BJ (cell line): ENCODE measurements around the gene DRGX. TPM values are rescaled to one million over a fixed set of nuclear protein-coding genes. Genes with fewer than 3 reads are reported as not detected.
A peak's percentile ranks its signal among the peaks of the same experiment; 100 is the strongest.

ENCODE experiments used
- CTCF ChIA-PET: fragments of 350-600 bp; formaldehyde crosslinking; extraction: SDS; loops from one replicate; lab custom pipeline; 2021; ENCODE audit warnings: antibody characterized with exemption, inconsistent platforms; lab: Yijun Ruan, JAX
- POLR2A ChIA-PET: fragments of 300-600 bp; sonication (Branson Sonifier 250); formaldehyde crosslinking; extraction: SDS; loops from one replicate; lab custom pipeline; 2021; ENCODE audit warnings: antibody characterized with exemption; lab: Charles Lee
- DNase-seq: peaks from one replicate; pipeline ENCODE4 v3.0.0-alpha.2; 2011; ENCODE audit warnings: low read depth
- H3K27me3 ChIP-seq: 2 replicates; pipeline ENCODE4 v1.6.0; 2011; ENCODE audit warnings: low read length; ENCODE audit not compliant: control insufficient read depth, insufficient read depth
- H3K36me3 ChIP-seq: 2 replicates; pipeline ENCODE4 v1.5.1; 2011; ENCODE audit warnings: low read length; ENCODE audit not compliant: control insufficient read depth, insufficient read depth
- H3K4me3 ChIP-seq: 2 replicates; pipeline ENCODE4 v1.5.1; 2011; ENCODE audit warnings: low read depth, mild to moderate bottlenecking, control low read depth, low read length
- CTCF ChIP-seq: IDR thresholded peaks from 2 replicates; pipeline ENCODE4 v1.5.1; 2011; ENCODE audit warnings: low read depth, mild to moderate bottlenecking, control low read depth, inconsistent platforms, low read length, moderate library complexity; ENCODE audit not compliant: insufficient read depth
- polyA plus RNA-seq: library from polyadenylated mRNA; depleted of rRNA; stranded (reverse); fragments of >200 nt; gene quantifications from 2 replicates; pipeline ENCODE4 v1.2.3, GENCODE V29; 2011

The DRGX gene
- polyA plus RNA-seq, 1 experiment, result 0.06 TPM

GRCh38 chr10:49408519-49409306, 12.8 kb upstream of the DRGX start:
- ChIA-PET POLR2A (no interaction called here), CTCF (interaction anchor here (0.8 to 5.5 kb wide), 14 partner anchors 8 to 428 kb away, joined by 3 to 85 read pairs (median 4); no protein-coding TSS in a partner anchor)
- DNase-seq, result no peak
- Histone ChIP-seq H3K36me3 (no peaks in the 10 kb centered on the region), H3K4me3 (no peak overlapping the region), H3K27me3 (peaks cover 34% of the 10 kb centered on the region)
- TF ChIP-seq CTCF, result no peak

GRCh38 chr10:49407552-49408137, 11.8 kb upstream of the DRGX start:
- peak; percentile 96 for TF ChIP-seq CTCF
- H3K36me3 ChIP-seq, result no peaks in the 10 kb centered on the region
- peaks cover 31% of the 10 kb centered on the region for H3K27me3 ChIP-seq
- H3K4me3 ChIP-seq, result no peak overlapping the region
- ChIA-PET CTCF (interaction anchor here (0.7 to 5.5 kb wide), 28 partner anchors 9 to 817 kb away, joined by 3 to 85 read pairs (median 4); partner anchors contain the start of gene ERCC6), POLR2A (no interaction called here)
- DNase-seq, result no peak

GRCh38 chr10:49407151-49407550, 11.3 kb upstream of the DRGX start:
- CTCF ChIA-PET, result interaction anchor here (0.6 to 5.5 kb wide), 25 partner anchors 9 to 818 kb away, joined by 3 to 85 read pairs (median 5); partner anchors contain the start of gene ERCC6

DNA sequence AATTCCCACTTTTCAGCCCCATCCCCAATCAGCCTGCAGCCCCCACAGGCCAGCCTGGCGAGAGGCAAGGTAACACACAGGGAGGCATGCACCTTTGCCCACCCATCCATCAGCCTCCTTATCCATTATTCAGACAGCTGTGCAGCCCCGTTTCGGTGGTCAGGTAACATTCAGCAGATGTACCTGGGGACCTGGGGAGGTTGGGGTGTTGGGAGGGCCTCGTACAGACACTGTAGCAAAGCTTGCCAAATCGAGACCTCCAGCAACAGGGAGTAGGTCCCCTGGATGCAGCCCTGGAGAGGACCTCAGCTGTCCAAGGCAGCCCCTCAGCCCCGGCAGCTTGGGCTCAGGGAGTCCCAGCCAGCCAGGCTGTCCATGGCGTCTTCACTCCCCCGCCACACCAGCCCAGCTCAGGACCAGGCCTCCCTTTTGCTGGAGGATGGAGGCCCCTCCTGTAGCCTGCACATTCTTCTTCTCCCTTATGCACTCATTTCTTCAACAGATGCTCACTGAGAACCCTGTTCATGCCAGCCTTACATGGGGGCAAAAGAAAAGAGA, 8.5 kb upstream of the DRGX start:
- no peak for DNase-seq
- Histone ChIP-seq H3K4me3 (no peak overlapping the region), H3K27me3 (peaks cover 27% of the 10 kb centered on the region), H3K36me3 (no peaks in the 10 kb centered on the region)
- ChIA-PET CTCF (interaction anchor here (0.6 to 5.5 kb wide), 3 partner anchors 13 to 385 kb away, joined by 3 to 36 read pairs (median 5); no protein-coding TSS in a partner anchor), POLR2A (no interaction called here)
- TF ChIP-seq CTCF, result no peak

More at GRCh38 chr10:49407151-49407550, 11.3 kb upstream of the DRGX start:
- DNase-seq, result no peak
- Histone ChIP-seq H3K4me3 (no peak overlapping the region), H3K36me3 (no peaks in the 10 kb centered on the region), H3K27me3 (peaks cover 29% of the 10 kb centered on the region)
- no peak for TF ChIP-seq CTCF
- POLR2A ChIA-PET, result no interaction called here

- ChIA-PET CTCF (interaction anchor here (1.3 to 1.8 kb wide), 2 partner anchors 109 to 116 kb away, joined by 3 to 4 read pairs; no protein-coding TSS in a partner anchor), POLR2A (no interaction called here)
- DNase-seq, result no peak
- Histone ChIP-seq H3K27me3 (peaks cover 31% of the 10 kb centered on the region), H3K36me3 (no peaks in the 10 kb centered on the region), H3K4me3 (no peak overlapping the region)
- no peak for TF ChIP-seq CTCF
Measured at GRCh38 chr10:49403363-49403762, 7.5 kb upstream of the DRGX start.
